NCI-H82 (cell line): Measurements from ENCODE around the gene CIITA.
"Not testable (repeated sequence)": the region's sequence is repeated elsewhere in the genome, so short reads cannot be mapped to it uniquely, and the experiment has no call there.

Experiments used
- DNase-seq: peaks from one replicate; lab custom pipeline; 2025; lab: John Stamatoyannopoulos, UW

Gene CIITA

DNA sequence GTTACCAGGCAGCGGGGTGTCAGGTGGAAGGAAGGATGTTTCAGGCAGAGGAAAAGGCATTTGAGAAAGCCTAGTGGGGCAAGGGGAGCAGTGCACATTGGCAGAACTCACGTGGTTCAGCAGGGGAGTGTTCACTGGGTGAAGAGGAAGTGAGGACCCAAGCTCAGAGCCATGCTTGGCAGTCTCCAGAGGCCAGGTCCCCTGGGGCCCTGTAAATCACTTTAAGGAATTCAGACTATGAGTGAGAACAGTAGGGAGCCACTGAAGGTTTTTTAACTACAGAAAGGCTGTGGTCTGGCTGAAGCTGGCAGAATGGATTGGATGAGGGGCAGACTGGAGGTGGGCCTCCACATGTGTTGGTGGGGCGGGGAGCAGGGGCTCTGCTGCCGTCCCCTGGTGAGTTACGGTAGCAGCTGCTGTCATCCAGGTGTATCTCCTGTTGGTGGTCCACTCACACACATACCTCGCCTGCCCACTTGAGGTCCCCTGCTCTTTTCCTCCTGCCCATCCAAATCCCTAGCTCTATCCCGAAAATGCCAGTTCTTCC, 72.5 kb downstream of the CIITA start:
- DNase-seq: no peak

DNA sequence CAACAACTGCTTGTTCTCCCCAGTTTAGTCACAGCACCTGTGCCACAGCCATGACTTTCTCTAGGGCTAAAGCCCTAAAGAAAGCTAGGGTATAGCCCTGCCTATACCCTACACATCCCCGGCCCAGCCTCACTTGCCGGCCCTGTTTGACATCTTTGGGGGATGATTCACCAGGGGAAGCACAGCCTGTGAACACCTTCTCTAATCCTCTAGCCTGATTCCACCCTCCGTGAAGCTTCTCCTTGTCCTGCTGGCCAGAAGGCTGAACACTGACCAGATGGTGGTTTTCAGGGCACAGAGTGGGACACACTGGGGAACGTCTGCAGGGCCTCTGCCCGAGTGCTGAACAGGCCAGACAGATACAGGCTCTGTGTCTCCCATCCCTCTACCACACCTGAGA, 73.4 kb downstream of the CIITA start:
- DNase-seq: peak; percentile 14

DNA sequence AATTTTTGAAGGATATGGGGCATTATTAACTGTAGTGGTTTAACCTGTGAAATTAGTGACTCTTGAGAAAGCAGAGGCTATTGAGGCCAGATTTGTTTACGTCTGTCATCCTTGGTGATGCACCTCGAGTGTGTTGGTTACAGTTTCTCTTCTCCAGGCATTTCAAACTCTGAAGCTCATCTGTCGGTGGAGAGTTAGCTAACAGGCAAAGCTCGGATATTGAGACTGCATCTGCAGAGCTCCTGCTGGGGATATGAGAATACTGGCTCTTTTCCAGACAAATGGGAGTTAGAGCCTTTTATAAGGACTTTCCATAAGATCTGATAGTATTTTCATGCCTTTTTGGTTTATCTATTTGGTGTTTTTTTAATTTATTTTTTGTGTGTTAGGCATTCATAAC, 74.0 kb downstream of the CIITA start:
- DNase-seq: no peak

DNA sequence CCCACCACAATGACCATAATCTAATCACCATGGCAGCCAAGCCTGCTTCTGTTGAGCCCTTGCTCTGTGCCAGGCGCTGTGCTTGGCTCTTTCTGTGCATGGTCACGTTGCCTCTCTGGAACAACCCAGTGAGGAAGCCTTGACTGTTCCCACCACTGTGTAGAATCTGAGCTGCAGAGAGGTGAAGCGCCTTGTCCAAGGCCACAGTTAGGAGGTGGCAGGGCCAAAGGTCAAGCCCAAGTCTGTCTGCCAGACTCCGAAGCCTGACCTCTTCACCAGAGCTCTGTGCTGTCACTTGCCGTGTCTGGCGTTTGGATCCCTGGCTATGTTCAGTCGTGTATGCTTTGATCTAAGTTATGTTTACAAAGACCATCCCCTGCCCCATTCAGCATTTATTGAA, 77.9 kb downstream of the CIITA start:
- DNase-seq: no peak

DNA sequence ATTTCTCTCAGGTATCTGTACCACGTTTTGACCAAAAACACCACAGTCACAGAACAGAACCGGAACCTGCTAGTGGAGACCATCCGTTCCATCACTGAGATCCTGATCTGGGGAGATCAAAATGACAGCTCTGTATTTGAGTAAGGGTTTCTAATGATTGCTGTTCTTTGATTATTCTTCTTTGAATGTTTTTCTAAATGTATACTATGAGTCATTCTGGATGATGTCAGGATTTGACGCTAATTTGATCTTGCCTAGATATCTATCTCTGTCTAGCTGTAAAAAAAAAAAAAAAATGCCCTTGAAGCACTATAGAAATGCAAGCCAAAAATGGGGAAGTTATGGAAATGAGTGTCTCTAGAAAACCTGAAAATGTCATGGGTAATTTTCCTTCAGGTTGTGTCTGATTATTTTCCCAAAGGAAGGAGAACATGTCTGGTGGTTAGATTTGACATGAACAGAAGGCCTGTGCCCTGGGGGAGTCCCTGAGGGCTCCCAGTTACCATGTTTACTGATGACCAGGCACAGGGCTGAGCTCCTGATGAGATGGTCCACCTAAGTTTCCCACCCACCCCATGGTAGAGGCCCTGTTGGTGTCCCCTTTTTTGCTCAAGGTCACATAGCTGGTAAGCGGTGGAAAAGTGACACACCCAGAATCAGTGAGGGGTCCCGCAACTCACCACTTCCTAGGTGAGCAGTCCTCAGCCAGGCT, 80.9 kb downstream of the CIITA start:
- DNase-seq: no peak

DNA sequence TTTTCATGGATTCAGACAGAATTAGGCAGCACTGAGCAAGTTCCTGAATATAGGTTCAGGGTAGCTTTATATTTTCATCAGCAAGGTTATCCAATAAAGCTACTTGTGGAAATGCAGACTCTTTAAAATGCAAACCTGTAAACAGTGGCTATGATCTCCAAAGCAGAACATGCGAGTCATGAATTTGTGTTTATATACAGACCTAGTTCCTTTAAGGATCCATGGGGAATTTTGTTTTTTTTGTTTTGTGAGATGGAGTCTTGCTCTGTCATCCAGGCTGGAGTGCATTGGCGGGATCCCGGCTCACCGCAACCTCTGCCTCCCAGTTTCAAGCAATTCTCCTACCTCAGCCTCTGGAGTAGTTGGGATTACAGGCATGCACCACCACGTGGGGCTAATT, 82.2 kb downstream of the CIITA start:
- DNase-seq: no peak

DNA sequence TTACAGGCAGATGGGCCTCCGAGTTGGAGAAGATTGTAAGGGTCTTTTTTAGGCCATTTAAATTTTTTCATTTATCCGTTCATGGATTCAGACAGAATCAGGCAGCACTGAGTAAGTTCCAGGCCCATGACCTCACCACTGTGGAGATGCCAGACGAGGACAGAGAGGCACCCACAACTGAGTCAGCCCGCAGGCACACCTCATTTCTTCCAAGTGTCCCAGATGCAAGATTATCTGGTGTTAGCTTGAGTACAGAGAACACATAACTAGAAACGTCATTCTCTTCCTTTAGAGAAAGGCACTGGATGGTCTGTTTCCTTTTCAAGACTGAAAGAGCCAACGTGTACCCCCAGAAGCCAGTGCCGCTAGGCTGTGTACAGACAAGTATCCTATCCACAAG, 84.2 kb downstream of the CIITA start:
- no peak for DNase-seq

DNA sequence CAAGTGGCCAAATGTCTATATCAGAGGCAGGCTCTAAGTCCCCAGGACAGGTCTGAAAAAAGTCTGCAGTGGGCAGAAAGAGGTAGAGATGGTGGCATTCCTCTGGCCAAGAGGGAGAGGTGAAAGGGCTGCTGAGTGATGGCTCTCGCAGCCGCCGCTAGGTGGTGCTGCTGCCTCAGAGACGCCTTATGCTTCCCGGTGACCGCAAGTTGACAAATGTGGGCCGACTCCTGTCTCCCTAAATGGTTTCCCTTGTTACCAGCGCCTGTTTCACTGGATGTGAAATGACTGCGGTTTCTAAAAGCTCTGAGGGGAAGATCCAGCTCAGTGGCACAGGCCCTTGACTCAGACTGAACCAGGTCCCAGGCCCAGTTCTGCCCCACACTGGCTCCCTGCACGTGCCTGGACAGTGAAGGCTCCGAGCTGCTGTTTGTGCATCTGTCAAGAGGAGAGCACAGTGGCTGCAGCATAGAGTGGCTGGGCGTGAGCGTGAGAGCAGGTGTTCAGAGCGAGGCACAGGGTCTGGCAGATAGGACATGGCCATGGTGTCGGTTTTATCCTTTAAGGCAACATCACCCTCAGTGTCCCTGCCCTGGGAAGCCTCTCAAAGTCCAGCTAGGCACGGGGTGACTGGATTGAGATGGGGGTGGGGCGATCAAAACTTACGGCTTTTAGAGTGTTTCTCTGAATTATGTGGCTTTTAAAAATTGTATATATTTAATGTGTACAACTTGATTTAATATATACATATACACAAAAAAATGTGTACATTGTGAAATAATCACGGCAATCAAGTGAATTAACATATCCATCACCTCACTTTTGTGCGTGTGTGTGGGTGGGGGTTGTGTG, 87.3 kb downstream of the CIITA start:
- DNase-seq: peak; percentile 77

DNA sequence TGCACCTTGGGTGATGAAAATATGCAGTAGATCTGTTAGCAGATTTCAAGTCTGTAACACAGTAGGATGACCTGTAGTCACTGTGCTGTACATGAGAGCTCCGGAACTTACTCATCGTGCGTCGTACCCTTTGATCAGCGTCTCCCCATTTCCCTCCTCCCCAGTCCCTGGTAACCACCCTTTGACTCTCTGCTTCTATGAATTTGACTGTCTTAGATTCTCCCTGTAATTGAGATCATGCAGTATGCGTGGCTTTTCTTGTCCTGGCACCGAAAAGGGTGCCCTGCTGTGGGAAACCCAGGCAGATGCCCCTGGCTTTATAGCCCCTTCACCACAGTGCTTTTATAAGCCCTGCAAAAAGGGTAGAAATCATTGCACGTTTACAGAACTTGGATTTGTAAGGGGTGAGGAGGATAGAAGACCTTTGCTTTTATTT, 87.9 kb downstream of the CIITA start:
- DNase-seq: no peak

DNA sequence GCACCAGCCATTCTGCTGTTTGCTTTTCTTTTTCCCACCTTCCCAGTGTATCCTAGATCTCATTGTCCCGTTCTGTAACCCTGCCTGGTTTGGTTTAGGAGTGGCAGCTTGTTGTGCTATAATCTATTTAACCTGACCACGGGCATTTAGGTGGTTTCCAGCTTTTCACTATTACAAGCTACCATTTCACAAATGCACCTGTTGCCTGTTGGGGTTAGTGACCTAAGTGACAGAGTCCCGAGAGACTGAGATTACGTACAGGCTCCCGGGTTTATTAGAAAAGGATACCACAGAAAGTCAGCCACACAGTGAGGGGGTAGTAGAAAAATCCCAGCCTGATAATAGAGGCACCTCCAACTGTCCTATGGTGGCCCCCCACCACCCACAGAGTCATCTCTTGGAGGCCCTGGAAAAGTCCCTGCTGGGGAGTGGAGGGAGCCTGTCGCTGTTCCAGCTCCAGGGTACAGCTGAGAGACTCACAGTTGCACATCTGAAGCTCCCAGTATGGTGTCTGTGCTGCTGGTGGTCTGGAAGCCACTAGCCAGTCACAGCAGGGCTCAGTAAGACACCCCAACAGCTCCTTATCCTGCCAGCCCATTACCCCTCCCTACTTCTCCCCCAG, 88.5 kb downstream of the CIITA start:
- no peak for DNase-seq

DNA sequence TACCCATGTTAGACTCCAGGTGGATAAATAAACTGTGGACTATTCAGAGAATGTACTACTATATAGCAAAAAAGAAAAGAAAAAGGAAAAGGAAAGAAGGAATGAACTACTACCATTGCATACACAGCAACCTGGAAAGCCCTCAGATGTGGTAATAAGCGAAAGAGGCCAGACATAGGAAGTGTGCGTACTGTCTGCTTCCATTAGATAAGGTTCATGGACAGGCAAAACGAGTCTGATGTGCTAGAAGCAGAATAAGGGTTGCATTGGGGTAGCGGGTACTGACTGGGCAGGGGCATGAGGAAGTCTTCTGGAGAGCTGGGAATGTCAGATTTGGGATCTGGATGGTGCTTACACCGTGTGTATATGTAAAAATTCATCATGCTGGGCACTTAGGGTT, 89.1 kb downstream of the CIITA start:
- DNase-seq: no peak

DNA sequence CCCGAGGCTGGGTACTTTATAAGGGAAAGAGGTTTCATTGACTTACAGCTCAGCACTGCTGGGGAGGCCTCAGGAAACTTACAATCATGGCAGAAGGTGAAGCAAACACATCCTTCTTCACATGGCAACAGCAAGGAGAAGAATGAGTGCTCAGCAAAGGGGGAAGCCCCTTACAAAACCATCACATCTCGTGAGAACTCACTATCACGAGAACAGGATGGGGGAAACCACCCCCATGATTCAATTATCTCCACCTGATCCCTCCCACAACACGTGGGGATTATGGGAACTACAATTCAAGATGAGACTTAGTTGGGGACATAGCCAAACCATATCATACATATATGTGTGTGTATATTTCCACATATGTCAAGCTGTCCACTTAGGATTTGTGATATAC, 89.6 kb downstream of the CIITA start:
- not testable (repeated sequence) for DNase-seq

DNA sequence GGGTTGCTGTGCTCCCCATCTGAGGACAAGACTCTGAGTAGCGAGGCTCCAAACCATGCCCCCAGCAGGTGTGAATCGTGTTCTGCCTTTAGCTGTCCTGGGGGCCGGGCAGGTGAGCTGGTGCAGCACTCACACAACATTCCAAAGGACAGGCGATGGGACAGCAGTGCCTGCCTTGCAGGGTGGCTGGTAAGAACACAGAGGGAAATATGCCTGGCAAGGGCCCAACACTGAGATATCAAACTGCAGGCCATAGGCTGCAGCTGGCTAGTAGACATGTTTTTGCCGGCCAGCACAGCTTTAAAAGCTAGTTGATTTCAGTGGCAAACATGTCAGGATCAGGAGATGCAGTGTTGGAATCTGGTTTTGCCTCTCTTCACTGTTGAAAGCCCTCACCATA, 91.0 kb downstream of the CIITA start:
- no peak for DNase-seq

DNA sequence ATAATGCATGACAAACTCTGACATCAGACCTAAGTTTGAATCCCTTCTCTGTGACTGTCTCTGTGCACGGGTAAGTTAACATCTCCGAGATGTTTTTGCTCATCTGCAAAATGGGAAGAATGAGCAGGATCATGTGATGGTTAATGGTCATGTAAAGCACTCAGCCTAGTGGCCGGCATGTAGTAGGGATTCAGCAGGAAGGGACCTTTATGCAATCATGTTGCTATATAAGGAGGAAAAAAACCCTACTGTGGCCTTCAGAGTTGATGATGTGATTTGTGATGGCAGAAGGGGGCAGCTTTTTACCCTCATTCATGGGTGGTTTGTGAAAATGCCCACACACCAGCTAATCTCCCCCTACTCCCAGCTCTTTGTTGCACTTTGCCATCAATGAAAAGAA, 91.5 kb downstream of the CIITA start:
- no peak for DNase-seq

DNA sequence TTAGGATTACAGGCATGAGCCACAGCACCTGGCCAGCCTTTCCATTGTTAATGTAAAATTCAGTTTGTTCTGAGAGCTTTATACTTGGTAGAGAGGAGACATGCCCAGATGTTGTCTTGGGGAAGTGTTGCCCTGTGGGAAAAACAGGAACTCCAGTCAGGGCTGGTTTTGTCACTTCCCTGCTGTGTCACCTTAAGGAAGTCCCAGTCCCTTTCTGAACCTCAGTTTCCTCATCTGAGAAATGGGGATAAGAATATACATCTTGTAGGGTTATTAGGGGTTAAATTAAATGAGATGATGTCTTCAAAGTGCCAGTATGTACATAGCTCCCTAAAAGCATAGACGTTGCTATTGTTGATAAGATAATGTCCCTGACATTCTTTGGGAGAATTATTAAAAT, 92.6 kb downstream of the CIITA start:
- DNase-seq: no peak

DNA sequence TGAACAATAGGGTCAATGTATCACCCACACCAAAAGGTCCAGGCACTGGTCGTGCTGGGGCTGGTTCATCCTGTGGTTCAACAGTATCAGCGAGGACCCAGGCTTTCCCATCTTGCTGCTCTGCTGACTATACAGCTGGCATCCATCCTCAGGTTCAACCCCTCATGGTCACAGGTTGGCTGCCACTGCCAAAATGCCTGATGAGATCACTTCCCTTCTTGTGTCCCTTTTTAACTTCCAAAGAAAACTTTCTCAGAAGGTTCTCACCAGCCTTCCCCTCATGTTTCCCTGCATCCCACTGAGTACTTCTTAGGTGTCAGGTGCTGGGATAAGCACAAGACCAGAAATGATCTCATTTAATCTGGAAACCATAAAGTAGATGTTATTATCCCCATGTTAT, 93.1 kb downstream of the CIITA start:
- no peak for DNase-seq

DNA sequence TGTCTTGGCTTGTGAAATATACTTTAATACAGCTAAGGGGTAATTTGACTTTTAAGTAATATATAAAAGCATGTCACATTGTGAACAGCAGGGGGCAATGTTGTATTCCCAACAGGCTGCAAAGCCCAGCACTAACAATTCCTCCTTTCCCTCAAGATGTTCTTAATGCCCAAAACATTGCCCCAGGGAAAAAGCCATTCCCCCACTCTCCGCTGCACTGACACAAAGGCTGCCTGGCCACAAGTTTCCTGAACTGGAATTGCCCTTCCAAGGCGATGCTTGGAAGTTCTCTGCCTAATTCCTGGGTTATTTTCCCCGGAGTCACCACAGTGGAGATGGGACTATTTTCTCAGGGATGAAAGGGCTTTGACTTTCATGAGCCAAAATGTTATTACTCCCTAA, 94.6 kb downstream of the CIITA start:
- peak; percentile 77 for DNase-seq

DNA sequence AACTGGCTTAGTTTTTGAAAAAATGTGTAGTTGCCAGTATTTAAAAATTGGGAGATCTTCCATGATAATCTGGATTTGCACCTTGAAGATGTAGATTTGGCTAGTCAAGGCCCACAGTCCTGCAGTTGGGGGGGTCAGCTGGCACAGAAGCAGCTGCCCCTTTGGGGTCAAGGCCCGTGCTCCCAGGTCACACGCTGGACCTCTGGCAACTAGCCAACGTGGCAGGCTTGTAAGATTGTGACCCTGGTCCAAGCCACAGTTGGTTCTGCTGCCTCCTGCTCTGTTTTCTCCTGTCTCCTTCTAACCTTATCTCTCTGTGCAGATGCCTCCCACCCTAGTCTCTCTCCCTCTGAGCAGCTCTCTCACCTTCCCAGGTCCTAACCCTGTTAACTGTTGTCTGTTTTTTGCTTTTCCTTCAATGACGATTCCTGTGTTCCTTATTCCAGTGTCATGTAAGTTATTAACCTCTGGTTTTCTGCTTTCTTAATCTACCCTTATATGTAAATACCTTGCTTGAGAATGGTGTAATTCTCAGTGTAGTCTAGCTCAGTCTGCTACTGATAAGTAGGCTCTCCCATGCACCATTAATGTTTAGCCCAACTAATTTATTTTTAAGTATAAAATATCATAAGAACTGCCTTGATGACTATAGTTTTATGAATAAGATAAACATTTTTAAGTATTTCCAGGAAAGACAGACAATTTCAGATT, 95.3 kb downstream of the CIITA start:
- DNase-seq: no peak

DNA sequence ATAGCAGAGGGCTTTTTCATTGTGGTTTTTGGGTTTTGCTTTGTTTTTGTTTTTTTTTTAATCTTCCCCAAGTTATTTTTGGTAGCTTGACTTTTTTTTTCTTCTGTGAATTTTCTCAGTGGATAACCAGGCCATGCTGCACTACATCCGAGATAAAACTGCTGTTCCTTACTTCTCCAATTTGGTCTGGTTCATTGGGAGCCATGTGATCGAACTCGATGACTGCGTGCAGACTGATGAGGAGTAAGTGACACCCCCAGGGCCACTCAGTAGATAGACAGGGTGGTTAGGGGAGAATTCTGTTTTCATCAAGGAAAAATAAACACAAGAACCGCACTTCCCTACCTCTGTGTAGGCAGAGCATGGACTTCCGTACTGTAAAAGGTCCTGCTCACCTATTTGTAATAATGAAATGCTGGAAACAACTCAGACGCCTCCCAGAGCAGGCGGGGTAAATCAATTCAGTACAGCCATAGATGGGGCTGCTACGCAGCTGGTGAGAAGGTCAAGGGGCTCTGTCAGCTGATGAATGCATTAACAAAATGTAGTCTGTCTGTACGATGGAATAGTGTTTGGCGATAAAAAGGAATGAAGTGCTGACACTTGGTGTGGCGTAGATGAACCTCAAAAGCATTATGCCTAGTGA, 95.9 kb downstream of the CIITA start:
- no peak for DNase-seq

DNA sequence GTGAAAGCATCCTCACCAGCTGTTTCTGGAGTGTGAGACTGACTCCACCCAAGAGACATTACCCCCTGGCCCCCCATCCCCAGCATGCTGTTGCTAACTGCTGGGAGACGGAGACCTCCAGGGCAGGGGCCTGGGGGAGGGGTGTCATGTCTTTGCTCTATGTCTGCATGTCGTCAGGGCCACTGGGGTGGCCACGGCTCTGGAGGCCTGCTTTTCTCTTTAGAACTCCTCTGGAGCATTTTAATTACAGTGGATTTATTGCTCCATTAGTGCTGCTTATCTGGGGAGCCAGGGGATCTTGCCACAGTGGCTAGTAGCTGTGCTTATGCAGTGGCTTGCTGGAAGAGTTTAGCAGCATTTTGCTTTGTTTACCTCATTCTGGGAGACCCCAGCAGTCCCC, 99.6 kb downstream of the CIITA start:
- DNase-seq: peak; percentile 9

DNA sequence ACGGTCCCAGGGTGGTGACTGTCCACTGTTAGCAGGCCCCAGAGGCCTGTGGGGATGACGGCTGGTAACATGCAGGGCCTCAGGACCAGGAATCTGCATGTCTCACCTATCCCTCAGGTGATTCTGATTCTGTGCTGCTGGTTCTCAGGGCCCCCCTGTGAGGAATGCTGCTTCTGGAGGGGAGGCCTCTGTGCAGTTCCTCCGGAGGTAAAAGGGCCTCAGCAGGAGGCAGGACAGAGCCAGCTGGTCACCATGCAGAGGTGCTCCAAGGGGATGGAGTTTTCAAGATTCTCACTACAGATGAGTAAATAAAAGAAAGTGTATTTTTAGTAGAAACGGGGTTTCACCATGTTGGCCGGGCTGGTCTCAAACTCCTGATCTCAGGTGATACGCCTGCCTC, 101.1 kb downstream of the CIITA start:
- DNase-seq: no peak
